ENCODE measurements around the gene KPNB1. TPM values are rescaled to one million over a fixed set of nuclear protein-coding genes. Genes with fewer than 3 reads are reported as not detected.

Gene KPNB1
- total RNA-seq, 1 donor from 2014 or later = 79.3 TPM

- no peak for ATAC-seq
- DNase-seq (ENCODE audit: low spot score) = no peak
These were observed 78.6 kb downstream of the KPNB1 start for GRCh38 chr17:47728214-47728877.

GRCh38 chr17:47729476-47729875, 79.8 kb downstream of the KPNB1 start:
- ATAC-seq (no peak), DNase-seq (ENCODE audit: low spot score) (no peak)

DNA sequence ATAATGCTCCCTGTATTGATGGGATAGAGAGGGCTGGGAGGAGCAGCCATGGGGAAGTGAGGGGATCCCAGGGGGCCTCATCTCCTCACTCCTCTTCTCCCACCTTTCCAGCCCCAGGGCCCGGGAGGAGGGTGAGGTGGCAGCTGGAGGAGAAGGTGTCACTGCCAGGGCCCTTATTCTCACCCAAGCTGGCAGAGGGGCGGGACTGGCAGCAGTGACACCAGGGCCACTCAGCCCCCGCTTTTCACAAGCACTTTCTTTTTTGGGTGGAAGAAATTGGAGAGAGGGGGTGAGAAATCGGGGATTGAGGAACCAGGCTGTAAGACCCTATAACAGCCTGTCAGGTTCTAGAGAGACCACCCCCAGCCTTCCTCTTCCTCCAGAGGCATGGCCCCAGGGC, 81.0 kb downstream of the KPNB1 start:
- no peak for DNase-seq (ENCODE audit: low spot score)
- no peak for ATAC-seq

GRCh38 chr17:47731396-47731795, 81.7 kb downstream of the KPNB1 start:
- DNase-seq (ENCODE audit: low spot score) (no peak), ATAC-seq (no peak)

- ATAC-seq = no peak
- no peak for DNase-seq (ENCODE audit: low spot score)
These were observed 82.8 kb downstream of the KPNB1 start for GRCh38 chr17:47732399-47733046.

DNA sequence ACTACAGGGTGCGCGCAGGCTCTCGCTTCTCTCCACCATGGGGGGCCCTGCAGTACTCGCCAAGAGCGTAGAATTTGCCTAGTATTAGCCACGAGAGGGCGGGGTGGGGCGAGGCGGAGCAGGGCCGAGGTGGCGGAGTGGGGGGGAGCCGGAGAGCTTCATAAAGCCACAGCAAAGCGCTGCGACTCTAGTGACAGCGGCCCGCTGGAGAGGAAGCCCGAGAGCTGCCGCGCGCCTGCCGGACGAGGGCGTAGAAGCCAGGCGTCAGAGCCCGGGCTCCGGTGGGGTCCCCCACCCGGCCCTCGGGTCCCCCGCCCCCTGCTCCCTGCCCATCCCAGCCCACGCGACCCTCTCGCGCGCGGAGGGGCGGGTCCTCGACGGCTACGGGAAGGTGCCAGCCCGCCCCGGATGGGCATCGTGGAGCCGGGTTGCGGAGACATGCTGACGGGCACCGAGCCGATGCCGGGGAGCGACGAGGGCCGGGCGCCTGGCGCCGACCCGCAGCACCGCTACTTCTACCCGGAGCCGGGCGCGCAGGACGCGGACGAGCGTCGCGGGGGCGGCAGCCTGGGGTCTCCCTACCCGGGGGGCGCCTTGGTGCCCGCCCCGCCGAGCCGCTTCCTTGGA, 83.4 kb downstream of the KPNB1 start, which contains the start of gene TBX21:
TBX21 (plus strand) TSS at position 190 of the 627 bp plus-strand sequence; CDS start at position 409, 219 bp downstream.
- no peak for DNase-seq (ENCODE audit: low spot score)
- peak; percentile 68 for ATAC-seq

DNA sequence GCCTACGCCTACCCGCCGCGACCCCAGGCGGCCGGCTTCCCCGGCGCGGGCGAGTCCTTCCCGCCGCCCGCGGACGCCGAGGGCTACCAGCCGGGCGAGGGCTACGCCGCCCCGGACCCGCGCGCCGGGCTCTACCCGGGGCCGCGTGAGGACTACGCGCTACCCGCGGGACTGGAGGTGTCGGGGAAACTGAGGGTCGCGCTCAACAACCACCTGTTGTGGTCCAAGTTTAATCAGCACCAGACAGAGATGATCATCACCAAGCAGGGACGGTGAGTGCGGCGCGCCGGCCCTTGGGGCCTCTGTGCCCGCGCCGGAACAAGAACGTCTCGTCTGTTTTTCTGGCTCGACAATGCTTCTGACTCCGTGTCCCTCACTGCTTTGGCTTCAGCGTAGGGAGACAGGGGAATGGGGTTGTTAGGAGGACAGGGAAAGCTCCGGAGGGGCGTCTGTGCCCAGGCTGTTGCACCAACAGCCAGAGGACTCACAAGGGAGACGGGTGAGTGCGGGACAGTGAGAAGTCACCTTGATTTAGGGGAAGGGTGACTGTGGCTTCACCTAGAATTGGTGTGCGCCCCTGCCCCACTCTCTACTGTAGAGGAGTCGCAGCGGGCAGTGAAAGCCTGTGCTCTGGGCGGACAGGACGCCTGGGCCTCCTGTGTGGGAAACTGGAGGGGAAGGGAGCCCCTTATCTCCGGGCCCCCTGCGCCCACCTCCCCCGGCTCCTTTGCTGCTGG, 84.1 kb downstream of the KPNB1 start:
- DNase-seq (ENCODE audit: low spot score) = no peak
- no peak for ATAC-seq

DNA sequence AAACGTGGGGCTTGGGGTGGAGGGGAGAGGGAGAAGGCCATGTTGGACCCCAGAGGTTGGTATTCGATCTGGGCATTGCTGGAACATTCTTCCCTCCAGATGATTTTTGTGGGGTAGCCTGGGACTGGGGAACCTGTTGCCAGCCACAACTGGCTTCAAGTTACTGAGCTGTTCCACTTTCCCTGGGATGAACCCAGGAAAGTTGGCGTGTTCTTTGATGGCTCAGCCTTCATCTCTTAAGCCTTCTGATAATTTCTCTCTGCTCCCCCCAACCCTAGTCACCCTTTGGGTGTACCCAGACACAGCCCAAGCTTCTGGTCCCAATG, 85.4 kb downstream of the KPNB1 start:
- DNase-seq (ENCODE audit: low spot score) = no peak
- no peak for ATAC-seq

Other genes starting within 250 kb of the KPNB1 start
- gene NPEPPS, start 118.8 kb upstream of the KPNB1 start, total RNA-seq = 46.6 TPM
- 2.2 TPM for gene TBKBP1, start 44.2 kb downstream of the KPNB1 start, total RNA-seq
- gene TBX21, start 83.3 kb downstream of the KPNB1 start, total RNA-seq = 0.38 TPM
- 1.0 TPM for gene OSBPL7, start 171.9 kb downstream of the KPNB1 start, total RNA-seq
- gene MRPL10, start 181.6 kb downstream of the KPNB1 start, total RNA-seq = 16.4 TPM
- 0.40 TPM for gene LRRC46, start 181.8 kb downstream of the KPNB1 start, total RNA-seq
- 28.4 TPM for gene SCRN2, start 191.4 kb downstream of the KPNB1 start, total RNA-seq
- 0.08 TPM for gene SP6, start 201.2 kb downstream of the KPNB1 start, total RNA-seq
- gene SP2, start 246.3 kb downstream of the KPNB1 start, total RNA-seq = 5.4 TPM

All from left lobe of liver (tissue), 2 donors.